GM12801 (cell line): Measurements from ENCODE around the gene NTSR1.

Experiments
- TF ChIP-seq, protein P1 (sequence below): IDR thresholded peaks from one replicate; pipeline ENCODE4 v1.5.1; 2011; ENCODE audit warnings: control low read depth; ENCODE audit not compliant: insufficient read length; ENCODE audit errors: extremely low read depth

The NTSR1 gene

DNA sequence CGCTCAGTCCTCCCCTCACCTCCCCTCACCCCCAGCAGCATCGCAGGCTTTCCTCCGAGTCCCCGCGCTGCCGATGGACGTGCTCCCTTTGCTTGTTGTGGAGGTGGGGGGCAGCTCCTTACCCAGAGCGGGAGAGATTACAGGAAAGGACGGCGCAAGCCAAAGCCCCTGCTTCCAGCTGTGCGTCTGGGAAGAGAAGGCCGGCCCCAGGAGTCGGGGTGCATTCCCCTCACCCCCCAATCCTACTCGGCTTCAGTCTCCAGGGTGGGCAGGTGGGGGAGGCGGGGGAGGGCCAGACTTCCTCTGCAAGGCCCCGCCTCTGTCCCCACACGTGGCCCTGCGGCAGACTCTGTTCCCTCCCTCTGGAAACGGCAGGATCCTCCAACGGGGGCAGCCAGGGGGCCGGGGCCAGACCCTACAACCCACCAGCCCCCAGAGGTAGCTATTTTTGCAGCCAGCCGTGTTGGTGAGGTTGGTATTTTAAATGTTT lies 43.6 kb downstream of the NTSR1 start:
- TF ChIP-seq, protein P1, sequence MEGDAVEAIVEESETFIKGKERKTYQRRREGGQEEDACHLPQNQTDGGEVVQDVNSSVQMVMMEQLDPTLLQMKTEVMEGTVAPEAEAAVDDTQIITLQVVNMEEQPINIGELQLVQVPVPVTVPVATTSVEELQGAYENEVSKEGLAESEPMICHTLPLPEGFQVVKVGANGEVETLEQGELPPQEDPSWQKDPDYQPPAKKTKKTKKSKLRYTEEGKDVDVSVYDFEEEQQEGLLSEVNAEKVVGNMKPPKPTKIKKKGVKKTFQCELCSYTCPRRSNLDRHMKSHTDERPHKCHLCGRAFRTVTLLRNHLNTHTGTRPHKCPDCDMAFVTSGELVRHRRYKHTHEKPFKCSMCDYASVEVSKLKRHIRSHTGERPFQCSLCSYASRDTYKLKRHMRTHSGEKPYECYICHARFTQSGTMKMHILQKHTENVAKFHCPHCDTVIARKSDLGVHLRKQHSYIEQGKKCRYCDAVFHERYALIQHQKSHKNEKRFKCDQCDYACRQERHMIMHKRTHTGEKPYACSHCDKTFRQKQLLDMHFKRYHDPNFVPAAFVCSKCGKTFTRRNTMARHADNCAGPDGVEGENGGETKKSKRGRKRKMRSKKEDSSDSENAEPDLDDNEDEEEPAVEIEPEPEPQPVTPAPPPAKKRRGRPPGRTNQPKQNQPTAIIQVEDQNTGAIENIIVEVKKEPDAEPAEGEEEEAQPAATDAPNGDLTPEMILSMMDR, result no peak

DNA sequence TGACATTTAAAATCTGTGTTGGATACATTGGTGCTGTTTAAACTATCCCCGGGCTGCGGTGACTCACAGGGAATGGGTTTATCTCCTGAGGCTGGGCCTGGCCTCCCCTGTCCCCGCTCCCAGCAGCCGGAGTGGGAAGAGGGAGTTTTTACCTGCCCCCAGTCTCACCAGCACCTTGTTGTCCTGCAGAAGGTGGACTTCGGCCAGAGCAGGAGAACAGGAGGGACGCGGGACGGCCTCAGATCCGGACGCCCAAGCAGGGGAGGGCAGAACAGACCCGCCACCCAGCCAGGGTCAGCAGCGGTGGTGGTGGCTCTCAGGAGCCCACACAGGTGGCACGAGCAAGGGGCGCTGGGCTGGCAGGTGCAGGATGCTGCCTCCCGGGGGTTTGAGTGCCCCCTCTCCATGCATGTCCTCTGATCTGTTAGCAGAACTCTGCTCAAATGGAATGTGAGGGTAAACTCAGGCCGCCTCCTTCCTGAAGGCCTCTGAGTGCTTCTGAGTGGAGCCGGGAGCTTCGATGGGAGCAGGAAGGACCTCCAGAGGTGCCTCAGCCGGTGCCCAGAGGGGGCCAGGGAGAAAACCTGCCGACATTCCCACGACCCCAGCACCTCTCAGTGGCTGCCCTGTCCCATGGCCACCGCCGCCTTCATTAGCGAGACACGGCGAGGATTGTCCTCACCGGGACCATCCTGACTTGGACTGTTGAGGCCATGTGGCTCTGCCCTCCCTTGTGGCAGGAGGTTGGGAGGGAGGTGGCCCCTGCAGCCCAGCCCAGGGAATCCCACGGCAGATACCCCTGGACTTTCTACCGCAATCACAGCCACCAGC lies 44.2 kb downstream of the NTSR1 start:
- TF ChIP-seq, protein P1, result no peak

DNA sequence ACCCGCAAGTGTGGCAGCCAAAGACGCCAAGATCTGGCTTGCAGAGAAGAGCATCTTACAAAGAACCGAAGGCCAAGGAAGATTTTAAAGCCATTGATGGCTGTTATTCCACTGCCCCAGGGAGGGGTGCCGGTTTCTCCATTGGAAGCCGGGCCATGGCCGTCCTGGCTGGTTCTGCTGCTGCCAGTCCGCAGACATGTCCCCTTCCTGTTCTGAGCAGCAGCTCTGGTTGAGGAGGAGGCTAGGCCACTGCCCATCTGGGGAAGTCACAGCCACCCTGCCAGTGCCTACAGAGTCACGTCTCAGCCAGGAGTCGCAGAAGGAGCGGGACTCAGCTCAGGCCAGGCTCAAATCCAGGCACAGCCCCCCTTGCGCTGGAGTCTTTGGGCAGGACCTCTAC lies 45.0 kb downstream of the NTSR1 start:
- TF ChIP-seq, protein P1, result no peak

DNA sequence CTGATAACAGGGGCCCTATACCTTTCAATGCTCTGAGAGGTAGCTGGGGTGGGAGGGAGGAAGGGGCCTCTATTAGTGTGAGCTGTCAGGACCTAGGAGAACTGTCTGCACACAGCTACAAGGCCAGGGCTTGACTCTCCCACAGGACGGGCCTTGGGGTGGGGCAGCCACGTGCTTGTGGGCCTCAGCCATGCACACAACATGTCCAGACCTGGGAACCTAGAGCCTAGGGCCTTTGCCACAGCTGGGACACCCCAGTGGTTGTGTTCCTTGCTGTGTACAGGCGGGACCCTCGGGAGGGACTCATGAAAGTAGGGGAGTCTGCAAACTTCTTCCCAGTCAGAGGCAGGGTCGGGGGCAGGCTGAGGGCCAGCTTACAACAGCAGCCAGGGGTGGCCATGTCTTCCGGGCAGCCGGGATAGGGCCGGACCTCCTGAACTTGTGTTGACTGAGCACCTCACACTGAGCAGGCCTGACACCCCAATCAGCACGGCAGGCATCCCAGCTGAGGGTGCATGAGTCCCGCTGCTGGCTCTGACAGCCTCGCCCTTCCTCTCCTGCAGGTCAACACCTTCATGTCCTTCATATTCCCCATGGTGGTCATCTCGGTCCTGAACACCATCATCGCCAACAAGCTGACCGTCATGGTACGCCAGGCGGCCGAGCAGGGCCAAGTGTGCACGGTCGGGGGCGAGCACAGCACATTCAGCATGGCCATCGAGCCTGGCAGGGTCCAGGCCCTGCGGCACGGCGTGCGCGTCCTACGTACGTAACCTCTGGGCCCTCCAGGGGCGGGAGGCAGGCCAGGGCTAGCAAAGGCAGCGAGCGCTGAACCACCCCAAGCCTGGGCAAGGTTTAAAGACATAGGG lies 45.7 kb downstream of the NTSR1 start:
- TF ChIP-seq, protein P1, result no peak

DNA sequence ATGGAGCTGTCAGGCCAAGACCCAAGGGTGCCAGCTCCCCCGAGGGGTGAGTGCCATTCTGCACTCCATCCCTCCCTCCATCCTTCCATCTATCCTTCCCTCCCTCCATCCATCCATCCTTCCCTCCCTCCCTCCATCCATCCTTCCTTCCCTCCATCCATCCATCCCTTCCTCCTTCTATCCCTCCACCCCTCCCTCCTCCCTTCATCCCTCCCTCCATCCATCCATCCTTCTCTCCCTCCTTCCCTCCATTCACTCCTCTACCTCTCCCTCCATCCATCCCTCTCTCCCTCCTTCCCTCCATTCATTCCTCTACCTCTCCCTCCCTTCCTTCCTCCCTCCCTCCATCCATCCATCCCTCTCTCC lies 46.3 kb downstream of the NTSR1 start:
- TF ChIP-seq, protein P1, result no peak

DNA sequence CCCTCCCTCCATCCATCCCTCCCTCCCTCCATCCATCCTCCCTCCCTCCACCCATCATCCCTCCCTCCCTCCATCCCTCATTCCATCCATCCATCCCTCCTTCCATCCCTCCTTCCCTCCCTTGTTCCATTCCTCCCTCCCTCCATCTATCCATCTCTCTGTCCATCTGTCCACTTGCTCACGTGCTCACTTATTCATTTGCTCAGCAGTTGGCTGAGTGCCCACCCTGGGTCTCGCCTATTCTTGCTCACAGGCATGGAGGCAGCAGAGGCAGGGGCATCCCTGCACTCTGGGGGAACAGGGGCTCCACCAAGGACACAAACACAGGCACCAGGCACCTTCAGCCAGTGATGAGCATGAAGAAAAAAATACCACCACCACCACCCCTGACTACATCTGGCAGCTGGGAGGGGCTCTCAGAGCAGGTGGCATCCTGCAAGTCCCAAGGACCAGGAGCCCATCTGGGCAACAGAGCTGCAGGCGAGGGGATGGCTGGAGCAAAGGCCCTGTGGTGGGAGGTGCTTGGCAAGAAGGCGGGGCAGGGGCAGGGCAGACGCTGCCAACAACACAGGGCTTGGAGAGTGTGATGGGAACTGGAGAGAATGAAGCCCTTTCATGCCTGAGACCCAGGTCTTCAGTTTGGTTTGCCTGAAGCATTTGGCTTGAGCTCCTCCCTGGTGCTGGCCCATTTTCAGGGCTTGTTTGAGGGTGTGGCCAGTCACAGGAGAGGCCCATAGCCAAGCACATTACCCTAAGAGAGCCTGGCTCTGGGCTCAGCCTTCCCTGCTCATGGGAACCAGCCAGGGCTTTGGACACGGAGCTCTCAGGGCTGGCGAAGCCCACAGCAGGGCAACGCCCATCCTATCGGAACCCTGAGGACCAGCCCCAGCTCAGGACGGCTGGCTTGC lies 47.4 kb downstream of the NTSR1 start:
- TF ChIP-seq, protein P1, result no peak
